ENCODE results near the gene CPNE6. TPM values are rescaled to one million over a fixed set of nuclear protein-coding genes. Genes with fewer than 3 reads are reported as not detected.

Gene CPNE6
- total and polyA plus RNA-seq, 2 donors (not counting 1 experiment from before 2014, with no cell fraction given), result not detected

DNA sequence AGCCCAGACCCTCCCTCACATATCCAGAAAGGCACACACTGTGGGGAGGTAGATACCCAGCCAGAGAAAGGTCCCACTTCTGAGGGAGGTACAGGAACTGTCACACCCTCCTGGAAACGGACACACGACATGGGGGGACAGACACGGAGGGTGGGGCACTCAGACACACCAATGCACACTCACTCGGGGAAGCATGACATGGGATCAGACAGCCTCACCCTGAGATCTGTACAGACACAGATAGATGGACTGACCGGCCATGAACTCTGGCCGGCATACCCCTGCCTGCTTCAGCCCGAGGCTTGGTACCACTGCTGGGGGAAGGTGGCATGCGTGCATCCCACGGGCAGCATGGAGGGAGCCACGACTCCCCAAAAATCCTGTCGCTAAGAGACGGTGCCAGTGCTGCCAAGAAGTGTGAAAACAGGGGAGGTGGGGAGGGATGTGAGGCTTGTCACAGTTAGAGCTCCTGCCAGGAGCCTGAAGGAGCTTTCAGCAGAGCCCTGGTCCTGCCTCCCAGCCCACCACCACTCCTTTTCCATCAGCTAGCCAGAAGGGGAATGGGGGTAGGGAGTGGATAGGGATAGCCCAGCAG is 571 bp downstream of the CPNE6 start:
- intact Hi-C loops (cut with micrococcal nuclease), result no loop called here
- Mint-ChIP-seq H3K4me1 (peaks cover 20% of the 10 kb centered on the region), H3K4me3 (no peak overlapping the region), H3K27me3 (peaks cover 4% of the 10 kb centered on the region), H3K9me3 (ENCODE audit: insufficient read depth) (no peaks in the 10 kb centered on the region), H3K27ac (no peak overlapping the region)
- no peak for ATAC-seq (ENCODE audit: low read depth)
- Histone ChIP-seq H3K36me3 (replicated peaks in 1 of 2; ENCODE audit: control extremely low read depth in 1 of 2, control insufficient read depth in 1 of 2, extremely low read depth in 1 of 2, insufficient read depth in 2 of 2, low read length in 1 of 2) (no peaks in the 10 kb centered on the region), H4K20me1 (ENCODE audit: control insufficient read depth, insufficient read depth, low read length, poor library complexity, severe bottlenecking) (no peaks in the 10 kb centered on the region), H3K79me2 (ENCODE audit: control insufficient read depth, insufficient read depth, low read length) (peaks cover under 1% of the 10 kb centered on the region), H3K9ac (ENCODE audit: low read length) (no peak overlapping the region), H3K27me3 (replicated peaks in 1 of 4; ENCODE audit: control extremely low read depth in 1 of 4, control insufficient read depth in 3 of 4, insufficient read depth in 4 of 4, low read length in 3 of 4) (peaks cover 0 to 4% (median 0%) of the 10 kb centered on the region in 4 experiments), H3K4me3 (ENCODE audit: control extremely low read depth in 1 of 5, extremely low read depth in 1 of 5, insufficient read depth in 1 of 5, low read depth in 2 of 5, low read length in 4 of 5) (no peak overlapping the region), H3K27ac (ENCODE audit: low read length in 2 of 2) (no peak overlapping the region), H2AFZ (ENCODE audit: insufficient read depth, low read depth, low read length, poor library complexity, severe bottlenecking) (no peak overlapping the region), H3K4me2 (replicated peaks; ENCODE audit: low read depth, low read length, poor library complexity, severe bottlenecking) (no peak overlapping the region), H3K9me3 (ENCODE audit: control extremely low read depth in 1 of 3, control insufficient read depth in 2 of 3, insufficient read depth in 1 of 3, low read length in 2 of 3) (no peaks in the 10 kb centered on the region), H3K4me1 (ENCODE audit: control insufficient read depth in 2 of 2, insufficient read depth in 2 of 2, low read length in 2 of 2) (peaks cover 13 to 17% of the 10 kb centered on the region in 2 donors)
- DNase-seq, result no peak
- WGBS (ENCODE audit: insufficient coverage), result 93% methylated on average over 10 of the region's 12 CpGs
- CTCF ChIA-PET, result interaction anchor here (0.8 to 1.5 kb wide), 3 partner anchors 14 to 37 kb away, joined by 3 to 4 read pairs (median 3); no protein-coding TSS in a partner anchor
- TF ChIP-seq, protein P1, sequence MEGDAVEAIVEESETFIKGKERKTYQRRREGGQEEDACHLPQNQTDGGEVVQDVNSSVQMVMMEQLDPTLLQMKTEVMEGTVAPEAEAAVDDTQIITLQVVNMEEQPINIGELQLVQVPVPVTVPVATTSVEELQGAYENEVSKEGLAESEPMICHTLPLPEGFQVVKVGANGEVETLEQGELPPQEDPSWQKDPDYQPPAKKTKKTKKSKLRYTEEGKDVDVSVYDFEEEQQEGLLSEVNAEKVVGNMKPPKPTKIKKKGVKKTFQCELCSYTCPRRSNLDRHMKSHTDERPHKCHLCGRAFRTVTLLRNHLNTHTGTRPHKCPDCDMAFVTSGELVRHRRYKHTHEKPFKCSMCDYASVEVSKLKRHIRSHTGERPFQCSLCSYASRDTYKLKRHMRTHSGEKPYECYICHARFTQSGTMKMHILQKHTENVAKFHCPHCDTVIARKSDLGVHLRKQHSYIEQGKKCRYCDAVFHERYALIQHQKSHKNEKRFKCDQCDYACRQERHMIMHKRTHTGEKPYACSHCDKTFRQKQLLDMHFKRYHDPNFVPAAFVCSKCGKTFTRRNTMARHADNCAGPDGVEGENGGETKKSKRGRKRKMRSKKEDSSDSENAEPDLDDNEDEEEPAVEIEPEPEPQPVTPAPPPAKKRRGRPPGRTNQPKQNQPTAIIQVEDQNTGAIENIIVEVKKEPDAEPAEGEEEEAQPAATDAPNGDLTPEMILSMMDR (IDR thresholded peaks at IDR 0.05), result no peak
- TF ChIP-seq EZH2 (IDR thresholded peaks at IDR 0.05; ENCODE audit: borderline replicate concordance, insufficient read depth, low read depth, low read length, poor library complexity, severe bottlenecking), result no peak
- POLR2A ChIA-PET, result interaction anchor here (0.7 kb wide), 1 partner anchor 11 kb away, joined by 4 read pairs; no protein-coding TSS in a partner anchor

DNA sequence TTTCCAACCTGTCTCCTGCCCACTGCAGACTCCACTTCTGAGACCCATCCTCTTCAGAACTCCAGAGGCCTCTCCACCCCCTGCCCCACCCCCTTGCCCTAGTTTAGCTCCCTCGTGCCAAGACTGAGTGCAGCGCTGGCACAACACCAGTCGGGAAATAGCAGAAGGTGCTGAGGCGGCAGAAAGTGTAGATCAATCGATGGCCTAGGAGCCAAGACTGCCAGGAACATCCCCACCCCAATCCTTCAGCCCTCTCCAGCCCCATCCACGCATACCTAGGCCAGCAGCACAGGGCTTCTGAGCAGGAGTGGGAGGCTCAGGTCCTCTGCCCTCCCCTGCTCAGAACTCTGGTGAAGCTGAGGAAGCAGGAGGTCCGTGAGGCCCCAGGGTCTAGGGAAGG is 1.1 kb downstream of the CPNE6 start:
- Histone ChIP-seq H3K9ac (ENCODE audit: low read length) (no peak overlapping the region), H3K27me3 (replicated peaks in 1 of 4; ENCODE audit: control extremely low read depth in 1 of 4, control insufficient read depth in 3 of 4, insufficient read depth in 4 of 4, low read length in 3 of 4) (peaks cover 0 to 4% (median 0%) of the 10 kb centered on the region in 4 experiments), H3K4me1 (ENCODE audit: control insufficient read depth in 2 of 2, insufficient read depth in 2 of 2, low read length in 2 of 2) (peaks cover 13 to 17% of the 10 kb centered on the region in 2 donors), H3K36me3 (replicated peaks in 1 of 2; ENCODE audit: control extremely low read depth in 1 of 2, control insufficient read depth in 1 of 2, extremely low read depth in 1 of 2, insufficient read depth in 2 of 2, low read length in 1 of 2) (no peaks in the 10 kb centered on the region), H3K9me3 (ENCODE audit: control extremely low read depth in 1 of 3, control insufficient read depth in 2 of 3, insufficient read depth in 1 of 3, low read length in 2 of 3) (no peaks in the 10 kb centered on the region), H3K27ac (ENCODE audit: low read length in 2 of 2) (no peak overlapping the region), H2AFZ (ENCODE audit: insufficient read depth, low read depth, low read length, poor library complexity, severe bottlenecking) (no peak overlapping the region), H3K4me2 (replicated peaks; ENCODE audit: low read depth, low read length, poor library complexity, severe bottlenecking) (no peak overlapping the region), H3K79me2 (ENCODE audit: control insufficient read depth, insufficient read depth, low read length) (peaks cover 5% of the 10 kb centered on the region), H4K20me1 (ENCODE audit: control insufficient read depth, insufficient read depth, low read length, poor library complexity, severe bottlenecking) (no peaks in the 10 kb centered on the region), H3K4me3 (ENCODE audit: control extremely low read depth in 1 of 5, extremely low read depth in 1 of 5, insufficient read depth in 1 of 5, low read depth in 2 of 5, low read length in 4 of 5) (no peak overlapping the region)
- H3K27ac Mint-ChIP-seq, result no peak overlapping the region
- H3K27me3 Mint-ChIP-seq, result peaks cover 4% of the 10 kb centered on the region
- peaks cover 22% of the 10 kb centered on the region for H3K4me1 Mint-ChIP-seq
- no peaks in the 10 kb centered on the region for H3K9me3 Mint-ChIP-seq (ENCODE audit: insufficient read depth)
- POLR2A ChIA-PET, result no interaction called here
- intact Hi-C loops (cut with micrococcal nuclease), result no loop called here
- no peak overlapping the region for H3K4me3 Mint-ChIP-seq
- ATAC-seq (ENCODE audit: low read depth) (no peak), DNase-seq (no peak)
- CTCF ChIA-PET, result interaction anchor here (0.8 to 1.4 kb wide), 3 partner anchors 14 to 36 kb away, joined by 3 to 9 read pairs (median 3); no protein-coding TSS in a partner anchor
- TF ChIP-seq, protein P1 (IDR thresholded peaks at IDR 0.05), result no peak
- TF ChIP-seq EZH2 (IDR thresholded peaks at IDR 0.05; ENCODE audit: borderline replicate concordance, insufficient read depth, low read depth, low read length, poor library complexity, severe bottlenecking), result no peak
- WGBS (ENCODE audit: insufficient coverage), result 87% methylated on average over 6 of the region's 7 CpGs

Data from B cell (primary cell).